ENCODE data around the gene ANKRD17.

The ANKRD17 gene

DNA sequence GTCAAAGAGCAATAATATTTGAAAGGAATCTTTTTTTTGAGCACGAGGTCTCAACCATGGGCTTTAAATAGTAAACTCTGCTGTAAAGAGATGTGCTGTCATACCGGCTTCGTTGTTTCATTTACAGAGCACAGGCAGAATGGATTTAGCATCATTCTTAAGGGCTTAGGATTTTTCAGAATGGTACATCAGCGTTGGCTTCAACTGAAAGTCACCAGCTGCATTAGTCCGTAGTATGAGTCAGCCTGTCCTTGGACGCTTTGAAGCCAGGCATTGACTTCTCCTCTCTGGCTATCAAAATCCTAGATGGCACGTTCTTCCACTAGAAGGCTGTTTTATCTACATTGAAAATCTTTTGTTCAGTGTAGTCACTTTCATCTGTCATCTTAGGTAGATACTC, 212.7 kb downstream of the ANKRD17 start:
- DNase-seq, result no peak

DNA sequence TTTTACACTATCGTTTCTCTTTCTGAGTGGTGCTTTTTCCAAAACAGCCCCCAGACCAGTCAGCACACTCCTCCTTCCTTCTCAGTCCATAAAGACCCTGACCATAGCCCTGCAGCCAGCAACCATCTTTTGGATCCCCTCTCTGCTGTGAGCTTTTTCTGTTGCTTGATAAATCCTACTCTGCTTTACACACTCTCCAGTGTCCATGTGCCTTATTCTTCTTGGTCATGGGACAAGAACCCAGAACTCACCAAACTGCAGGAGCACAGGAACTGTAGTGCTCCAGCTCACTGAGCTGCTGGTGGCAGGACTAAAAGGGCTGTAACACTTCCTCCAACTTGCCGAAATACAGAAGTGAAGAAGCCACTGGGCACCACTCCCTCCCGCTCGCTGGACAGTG, 221.5 kb downstream of the ANKRD17 start:
- no peak for DNase-seq

DNA sequence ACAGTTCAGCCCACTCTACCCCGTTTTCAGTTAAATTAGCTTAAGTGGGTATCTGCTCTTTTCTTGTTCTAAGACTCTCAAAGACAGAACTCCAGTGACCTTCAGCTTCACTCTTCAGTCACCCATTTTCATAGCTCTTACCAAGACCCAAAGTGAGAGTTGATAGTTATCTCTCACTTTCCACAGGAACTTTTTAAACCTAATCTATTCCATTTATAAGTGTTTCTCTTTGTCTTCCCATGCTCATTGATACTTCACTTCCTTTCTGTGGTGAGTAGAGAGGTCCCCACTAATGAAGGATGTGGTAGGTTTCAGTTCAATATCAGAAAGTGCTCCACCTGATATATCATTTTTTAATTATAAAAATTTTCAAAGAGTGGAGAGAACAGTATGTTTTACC, 222.5 kb downstream of the ANKRD17 start:
- DNase-seq, result no peak

DNA sequence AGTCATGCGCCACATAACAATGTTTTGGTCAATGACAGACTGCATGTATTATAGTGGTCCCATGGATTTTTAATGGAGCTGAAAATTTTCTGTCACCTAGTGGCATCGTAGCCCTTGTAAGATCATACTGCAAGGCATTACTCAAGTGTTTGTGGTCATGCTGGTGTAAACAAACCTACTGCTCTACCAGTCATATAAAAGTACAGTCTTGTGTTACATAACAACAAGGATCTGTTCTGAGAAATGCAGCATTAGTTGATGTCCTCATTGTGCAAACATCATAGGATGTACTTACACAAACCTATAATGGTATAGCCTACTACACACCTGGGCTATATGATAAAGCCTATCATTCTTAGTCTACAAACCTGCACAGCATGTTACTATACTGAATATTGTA, 223.7 kb downstream of the ANKRD17 start:
- no peak for DNase-seq

DNA sequence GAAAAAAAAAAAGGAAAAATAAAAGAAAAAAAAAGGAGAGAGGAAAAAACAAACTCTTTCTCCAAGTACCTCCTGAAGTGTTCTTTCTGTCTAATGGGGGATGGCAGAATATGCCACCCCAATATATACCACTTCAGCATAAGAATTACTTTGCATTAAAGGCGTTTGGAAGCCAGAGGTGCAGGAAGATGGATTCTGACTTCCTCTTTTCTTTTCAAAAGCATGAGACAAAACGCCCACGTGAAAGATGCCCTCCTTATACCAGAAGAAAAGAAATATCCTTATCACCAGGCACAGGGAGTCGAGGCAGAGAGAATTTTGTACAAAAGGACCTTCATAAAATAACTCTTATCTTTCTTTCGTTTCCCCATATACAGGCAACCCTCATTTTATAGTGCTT, 230.0 kb downstream of the ANKRD17 start:
- DNase-seq, result no peak
